GM10248 (cell line): Measurements from ENCODE around the gene STK16.

Experiments
- CTCF ChIA-PET: fragments of 300-600 bp; sonication (Branson Sonifier 250); formaldehyde crosslinking; extraction: SDS; loops from one replicate; lab custom pipeline; 2021; ENCODE audit warnings: antibody characterized with exemption; lab: Yijun Ruan, JAX
- POLR2A ChIA-PET: fragments of 350-650 bp; sonication (Branson Sonifier 250); formaldehyde crosslinking; extraction: SDS; loops from one replicate; lab custom pipeline; 2020; ENCODE audit warnings: antibody characterized with exemption; lab: Yijun Ruan, JAX
- DNase-seq: peaks from one replicate; pipeline ENCODE4 v3.0.0; 2012; ENCODE audit errors: extremely low spot score
- CTCF ChIP-seq: IDR thresholded peaks from 2 replicates; pipeline ENCODE4 v1.5.1; 2012; ENCODE audit warnings: mild to moderate bottlenecking, low read depth; ENCODE audit errors: extremely low read depth, missing control alignments, control extremely low read depth

Gene STK16

GRCh38 chr2:219225350-219225749 lies 19.9 kb upstream of the STK16 start:
- ChIA-PET POLR2A (no interaction called here), CTCF (no interaction called here)
- no peak for DNase-seq
- TF ChIP-seq CTCF = no peak

GRCh38 chr2:219228041-219228910 lies 17.0 kb upstream of the STK16 start:
- POLR2A ChIA-PET = interaction anchor here (1.0 to 1.3 kb wide), 2 partner anchors 21 to 59 kb away, joined by 3 to 5 read pairs; no protein-coding TSS in a partner anchor
- DNase-seq = no peak
- no peak for TF ChIP-seq CTCF
- CTCF ChIA-PET = interaction anchor here (1.2 to 3.3 kb wide), 3 partner anchors 17 to 67 kb away, joined by 3 to 15 read pairs (median 6); partner anchors contain the start of genes GLB1L and STK16

GRCh38 chr2:219228911-219229304 lies 16.4 kb upstream of the STK16 start:
- no peak for DNase-seq
- POLR2A ChIA-PET = interaction anchor here (1.3 kb wide), 1 partner anchor 20 kb away, joined by 5 read pairs; no protein-coding TSS in a partner anchor
- CTCF ChIA-PET = interaction anchor here (1.2 to 3.3 kb wide), 4 partner anchors 17 to 67 kb away, joined by 3 to 15 read pairs (median 4); partner anchors contain the start of gene STK16
- TF ChIP-seq CTCF = no peak

- no peak for TF ChIP-seq CTCF
- DNase-seq = peak; percentile 99
- CTCF ChIA-PET = interaction anchor here (0.9 to 3.3 kb wide), 12 partner anchors 9 to 66 kb away, joined by 3 to 15 read pairs (median 4); partner anchors contain the start of genes STK16, TUBA4A and TUBA4B
Measured at GRCh38 chr2:219229305-219230058, 15.8 kb upstream of the STK16 start, which contains the start of the genes ANKZF1 and ATG9A. ANKZF1 (plus strand) TSS chr2:219229806; CDS start chr2:219230258, 452 bp downstream. ATG9A (minus strand) TSS chr2:219229636; CDS start chr2:219228024, 1,612 bp downstream.

GRCh38 chr2:219230059-219230540 lies 15.2 kb upstream of the STK16 start:
- CTCF ChIA-PET = interaction anchor here (0.7 to 1.8 kb wide), 11 partner anchors 10 to 71 kb away, joined by 3 to 13 read pairs (median 4); partner anchors contain the start of genes STK16, TUBA4A and TUBA4B
- POLR2A ChIA-PET = interaction anchor here (0.6 to 1.6 kb wide), 2 partner anchors 11 to 24 kb away, joined by 3 to 4 read pairs; partner anchors contain the start of gene ZFAND2B
- DNase-seq = peak; percentile 48
- TF ChIP-seq CTCF = no peak

More at GRCh38 chr2:219229305-219230058, 15.8 kb upstream of the STK16 start, which contains the start of the genes ANKZF1 and ATG9A:
- POLR2A ChIA-PET = interaction anchor here (0.6 to 1.6 kb wide), 3 partner anchors 12 to 23 kb away, joined by 3 to 5 read pairs (median 4); partner anchors contain the start of gene ZFAND2B

GRCh38 chr2:219234331-219234730 lies 10.9 kb upstream of the STK16 start:
- CTCF ChIA-PET = interaction anchor here (1.0 to 1.8 kb wide), 3 partner anchors 12 to 64 kb away, joined by 4 read pairs; partner anchors contain the start of gene SLC23A3
- TF ChIP-seq CTCF = no peak
- POLR2A ChIA-PET = interaction anchor here (0.6 kb wide), 1 partner anchor 19 kb away, joined by 6 read pairs; the partner anchor contains the start of gene TUBA4B
- no peak for DNase-seq
